AG08395 (cell line): ENCODE results near the gene CCDC192.
A peak's percentile ranks its signal among the peaks of the same experiment; 100 is the strongest.

ENCODE experiments used
- DNase-seq: peaks from one replicate; pipeline ENCODE4 v3.0.0; 2012; ENCODE audit warnings: mixed read lengths, low spot score

Gene CCDC192

GRCh38 chr5:127922603-127923002, 219.4 kb downstream of the CCDC192 start:
- no peak for DNase-seq

GRCh38 chr5:127923804-127924570, 220.8 kb downstream of the CCDC192 start:
- no peak for DNase-seq

GRCh38 chr5:127924606-127925005, 221.4 kb downstream of the CCDC192 start:
- no peak for DNase-seq

GRCh38 chr5:127925916-127926315, 222.7 kb downstream of the CCDC192 start:
- no peak for DNase-seq

GRCh38 chr5:127926974-127927373, 223.8 kb downstream of the CCDC192 start:
- no peak for DNase-seq

- no peak for DNase-seq
Measured at GRCh38 chr5:127928053-127928452, 224.9 kb downstream of the CCDC192 start.

- peak; percentile 10 for DNase-seq
Measured at GRCh38 chr5:127930311-127930710, 227.1 kb downstream of the CCDC192 start.

GRCh38 chr5:127931396-127931795, 228.2 kb downstream of the CCDC192 start:
- DNase-seq, result no peak

- DNase-seq, result no peak
Measured at GRCh38 chr5:127933348-127933747, 230.2 kb downstream of the CCDC192 start.

GRCh38 chr5:127934791-127935256, 231.6 kb downstream of the CCDC192 start:
- peak; percentile 24 for DNase-seq

- no peak for DNase-seq
Measured at GRCh38 chr5:127935398-127935797, 232.2 kb downstream of the CCDC192 start.

GRCh38 chr5:127936439-127936972, 233.3 kb downstream of the CCDC192 start:
- DNase-seq, result no peak

- no peak for DNase-seq
Measured at GRCh38 chr5:127938746-127939145, 235.6 kb downstream of the CCDC192 start.

- DNase-seq, result no peak
Measured at GRCh38 chr5:127940854-127941253, 237.7 kb downstream of the CCDC192 start.

GRCh38 chr5:127941646-127942045, 238.5 kb downstream of the CCDC192 start:
- no peak for DNase-seq

- DNase-seq, result no peak
Measured at GRCh38 chr5:127942246-127943060, 239.3 kb downstream of the CCDC192 start.

GRCh38 chr5:127943061-127943371, 239.8 kb downstream of the CCDC192 start:
- no peak for DNase-seq

- no peak for DNase-seq
Measured at GRCh38 chr5:127944125-127944524, 240.9 kb downstream of the CCDC192 start.

GRCh38 chr5:127947941-127948340, 244.8 kb downstream of the CCDC192 start:
- DNase-seq, result no peak

- no peak for DNase-seq
Measured at GRCh38 chr5:127950707-127951391, 247.7 kb downstream of the CCDC192 start.

- DNase-seq, result no peak
Measured at GRCh38 chr5:127951791-127952190, 248.6 kb downstream of the CCDC192 start.

- peak; percentile 68 for DNase-seq
Measured at GRCh38 chr5:127957183-127957582, 254.0 kb downstream of the CCDC192 start.
